ENCODE measurements around the gene MAZ.
"Not testable (repeated sequence)": the region's sequence is repeated elsewhere in the genome, so short reads cannot be mapped to it uniquely, and the experiment has no call there.

MAZ gene

DNA sequence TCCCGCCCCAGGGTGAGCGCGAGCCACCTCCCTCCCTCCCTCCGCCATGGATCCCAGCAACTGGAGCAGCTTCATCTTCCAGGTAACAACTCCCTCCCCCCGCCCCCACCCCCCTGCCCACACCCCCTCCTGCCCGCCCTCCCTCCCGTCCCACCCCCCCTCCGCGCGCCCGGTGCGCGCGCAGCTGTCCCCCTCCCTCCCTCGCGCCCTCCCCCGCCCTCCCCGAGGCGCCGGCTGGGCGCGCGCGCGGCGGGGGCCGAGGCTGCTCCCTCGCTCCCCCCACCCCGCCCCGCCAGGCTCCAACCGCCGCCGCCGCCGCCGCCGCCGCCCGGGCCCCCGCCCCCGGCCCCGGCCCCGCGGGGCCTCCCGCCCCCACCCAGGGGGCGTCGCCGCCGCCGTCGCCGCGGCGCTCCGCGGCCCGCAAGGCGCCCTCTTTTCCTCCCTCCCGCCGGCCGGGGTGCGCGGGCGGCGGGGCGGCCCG lies at the start of gene MAZ:
TSS of gene MAZ (plus strand) at position 431 of the 481 bp plus-strand sequence. CDS start 173 bp downstream, outside the sequence.
- no peak for DNase-seq (ENCODE audit: low read depth, low spot score)

GRCh38 chr16:29756654-29757053 lies 49.7 kb upstream of the MAZ start:
- DNase-seq (ENCODE audit: low read depth, low spot score), result no peak

DNA sequence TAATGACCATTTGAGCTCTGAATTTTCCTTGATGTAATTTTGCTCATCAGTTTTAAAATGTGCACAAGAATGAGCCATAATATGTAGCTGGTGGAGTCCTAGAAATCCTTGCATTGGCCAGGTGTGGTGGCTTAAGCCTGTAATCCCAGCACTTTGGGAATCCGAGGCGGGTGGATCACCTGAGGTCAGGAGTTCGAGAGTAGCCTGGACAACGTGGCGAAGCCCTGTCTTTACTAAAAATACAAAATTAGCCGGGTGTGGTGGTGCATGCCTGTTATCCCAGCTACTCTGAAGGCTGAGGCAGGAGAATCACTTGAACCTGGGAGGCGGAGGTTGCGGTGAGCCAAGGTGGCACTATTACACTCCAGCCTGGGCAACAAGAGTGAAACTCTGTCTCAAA lies 49.2 kb upstream of the MAZ start:
- not testable (repeated sequence) for DNase-seq (ENCODE audit: low read depth, low spot score)

DNA sequence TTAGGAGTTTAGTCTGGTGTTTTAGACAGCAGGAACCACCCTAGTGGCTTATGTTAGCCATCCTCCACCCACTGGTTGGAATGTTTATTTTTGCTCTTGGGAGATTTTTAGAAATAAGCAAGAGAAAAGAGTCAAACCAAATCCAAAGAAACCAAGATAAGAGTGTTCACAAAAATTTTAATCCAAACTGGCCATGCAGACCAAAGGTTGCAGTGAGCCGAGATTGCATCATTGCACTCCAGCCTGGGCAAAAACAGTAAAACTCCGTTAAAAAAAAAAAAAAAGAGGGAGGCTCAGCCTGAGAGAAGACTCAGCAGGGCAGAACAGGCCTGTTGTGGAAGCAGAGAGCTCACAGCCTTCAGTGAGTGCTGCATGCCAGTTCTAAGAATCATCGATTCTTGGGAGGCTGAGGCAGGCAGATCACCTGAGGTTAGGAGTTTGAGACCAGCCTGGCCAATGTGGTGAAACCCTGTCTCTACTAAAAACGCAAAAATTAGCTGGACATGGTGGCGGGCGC lies 48.3 kb upstream of the MAZ start:
- DNase-seq (ENCODE audit: low read depth, low spot score), result no peak

- no peak for DNase-seq (ENCODE audit: low read depth, low spot score)
Observed at GRCh38 chr16:29760567-29761279, 45.6 kb upstream of the MAZ start.

DNA sequence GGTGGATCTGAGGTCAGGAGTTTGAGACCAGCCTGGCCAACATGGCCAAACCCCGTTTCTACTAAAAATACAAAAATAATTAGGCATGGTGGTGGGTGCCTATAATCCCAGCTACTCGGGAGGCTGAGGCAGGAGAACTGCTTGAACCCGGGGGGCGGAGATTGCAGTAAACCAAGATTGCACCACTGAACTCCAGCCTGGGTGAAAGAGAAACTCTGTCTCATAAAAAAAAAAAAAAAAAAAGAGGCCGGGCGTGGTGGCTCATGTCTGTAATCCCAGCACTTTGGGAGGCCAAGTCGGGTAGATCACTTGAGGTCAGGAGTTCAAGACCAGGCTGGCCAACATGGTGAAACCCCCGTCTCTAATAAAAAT lies 45.1 kb upstream of the MAZ start:
- not testable (repeated sequence) for DNase-seq (ENCODE audit: low read depth, low spot score)

GRCh38 chr16:29761882-29762281 lies 44.4 kb upstream of the MAZ start:
- no peak for DNase-seq (ENCODE audit: low read depth, low spot score)

- no peak for DNase-seq (ENCODE audit: low read depth, low spot score)
Observed at GRCh38 chr16:29763326-29763725, 43.0 kb upstream of the MAZ start.

- no peak for DNase-seq (ENCODE audit: low read depth, low spot score)
Observed at GRCh38 chr16:29765167-29766032, 40.9 kb upstream of the MAZ start.

- DNase-seq (ENCODE audit: low read depth, low spot score), result no peak
Observed at GRCh38 chr16:29766571-29766970, 39.8 kb upstream of the MAZ start.

DNA sequence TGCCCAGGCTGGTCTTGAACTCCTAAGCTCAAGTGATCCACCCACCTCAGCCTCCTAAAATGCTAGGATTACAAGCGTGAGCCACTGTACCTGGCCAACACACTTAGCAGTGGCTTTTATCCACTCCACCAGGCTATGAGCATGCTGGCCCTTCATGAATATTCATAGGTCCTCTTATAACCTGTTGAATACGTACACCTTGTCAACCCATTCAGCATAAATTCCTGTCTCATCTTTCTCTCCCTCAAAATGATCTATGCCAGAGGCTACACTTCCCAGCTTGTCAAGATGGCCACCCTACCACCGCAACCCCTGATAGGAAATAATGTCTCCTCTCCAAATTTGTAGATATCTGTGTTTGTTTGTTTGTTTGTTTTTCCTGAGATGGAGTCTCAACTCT lies 39.3 kb upstream of the MAZ start:
- no peak for DNase-seq (ENCODE audit: low read depth, low spot score)

DNA sequence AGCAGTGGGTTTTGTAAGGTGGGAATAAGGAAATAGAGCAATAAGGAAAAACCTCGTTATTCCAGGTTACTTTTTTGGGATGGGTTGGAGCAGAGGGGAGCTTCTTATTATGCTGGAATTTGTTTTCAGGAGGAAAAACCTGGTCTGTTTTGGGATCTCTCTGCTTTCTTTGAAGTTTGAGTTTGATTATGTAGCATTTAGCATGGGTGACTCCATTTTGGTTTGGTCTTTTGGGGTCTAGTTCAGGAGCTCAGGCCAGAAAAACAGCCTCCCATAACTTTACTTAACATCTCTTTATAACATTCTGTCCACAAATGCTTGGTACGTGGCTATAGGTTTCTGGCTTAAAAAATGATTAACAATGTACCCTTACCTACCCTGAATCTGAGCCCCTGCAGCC lies 36.8 kb upstream of the MAZ start:
- no peak for DNase-seq (ENCODE audit: low read depth, low spot score)

DNA sequence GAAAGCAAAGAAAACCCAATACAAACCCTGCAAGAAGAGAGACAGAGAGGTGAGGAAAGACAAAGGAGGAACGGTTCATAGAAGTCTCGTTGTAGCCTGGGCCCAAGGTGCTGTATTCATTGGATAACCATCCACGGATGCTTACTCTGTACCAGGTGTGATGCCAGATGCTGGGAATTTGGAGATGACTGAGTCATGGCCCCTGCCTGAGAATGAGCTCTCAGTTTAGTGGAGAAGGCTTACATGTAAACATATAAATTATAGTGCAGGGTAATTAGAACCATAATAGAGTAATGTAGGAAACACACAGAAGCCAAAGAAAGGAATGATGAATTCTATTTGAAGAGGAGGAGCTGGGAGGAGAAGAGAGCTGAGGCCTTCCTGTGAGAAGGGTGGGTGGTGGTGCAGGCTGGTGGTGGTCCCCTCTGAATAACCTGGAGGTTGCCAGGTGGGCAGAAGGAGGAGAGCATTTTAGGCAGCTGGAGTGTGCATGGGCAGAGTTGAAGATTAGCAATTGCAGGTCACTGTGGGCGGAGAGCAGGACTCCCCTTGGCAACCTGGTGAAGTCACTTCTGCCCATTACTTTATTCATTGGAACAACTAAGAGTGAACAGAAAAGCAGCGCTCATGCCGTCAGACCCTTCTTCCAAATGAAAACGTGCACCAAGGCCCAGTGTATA lies 35.9 kb upstream of the MAZ start:
- no peak for DNase-seq (ENCODE audit: low read depth, low spot score)

DNA sequence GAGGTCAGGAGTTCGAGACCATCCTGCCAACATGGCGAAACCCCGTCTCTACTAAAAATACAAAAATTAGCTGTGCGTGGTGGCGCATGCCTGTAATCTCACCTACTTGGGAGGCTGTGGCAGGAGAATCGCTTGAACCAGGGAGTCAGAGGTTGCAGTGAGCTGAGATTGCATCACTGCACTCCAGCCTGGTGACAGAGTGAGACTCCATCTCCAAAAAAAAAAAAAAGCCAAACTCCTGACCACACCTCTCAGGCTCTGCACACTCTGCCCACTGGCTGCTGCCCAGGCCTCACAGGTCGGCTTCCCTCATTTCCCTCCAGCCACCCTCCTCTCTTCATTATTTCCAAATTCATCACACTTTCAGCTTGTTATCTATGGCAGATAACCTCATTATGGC lies 34.0 kb upstream of the MAZ start:
- not testable (repeated sequence) for DNase-seq (ENCODE audit: low read depth, low spot score)

DNA sequence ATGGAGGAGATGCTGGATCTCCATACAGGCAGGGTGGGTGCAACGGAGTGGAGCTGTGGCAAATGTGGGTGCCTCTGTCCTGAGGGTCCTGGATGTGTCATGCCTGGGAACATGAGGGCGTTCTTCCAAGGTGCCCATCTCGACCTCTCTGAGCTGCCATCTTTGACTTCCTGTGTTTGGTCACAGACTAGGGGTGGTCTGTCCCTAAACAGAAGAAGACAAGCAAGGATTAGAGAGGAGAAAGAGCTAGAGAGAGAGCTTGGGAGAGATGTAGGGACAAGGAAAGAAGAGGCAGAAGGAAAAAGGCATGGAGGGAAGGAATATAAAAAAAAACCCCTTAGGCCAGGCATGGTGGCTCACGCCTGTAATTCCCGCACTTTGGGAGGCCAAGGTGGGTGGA lies 31.6 kb upstream of the MAZ start:
- DNase-seq (ENCODE audit: low read depth, low spot score), result no peak

DNA sequence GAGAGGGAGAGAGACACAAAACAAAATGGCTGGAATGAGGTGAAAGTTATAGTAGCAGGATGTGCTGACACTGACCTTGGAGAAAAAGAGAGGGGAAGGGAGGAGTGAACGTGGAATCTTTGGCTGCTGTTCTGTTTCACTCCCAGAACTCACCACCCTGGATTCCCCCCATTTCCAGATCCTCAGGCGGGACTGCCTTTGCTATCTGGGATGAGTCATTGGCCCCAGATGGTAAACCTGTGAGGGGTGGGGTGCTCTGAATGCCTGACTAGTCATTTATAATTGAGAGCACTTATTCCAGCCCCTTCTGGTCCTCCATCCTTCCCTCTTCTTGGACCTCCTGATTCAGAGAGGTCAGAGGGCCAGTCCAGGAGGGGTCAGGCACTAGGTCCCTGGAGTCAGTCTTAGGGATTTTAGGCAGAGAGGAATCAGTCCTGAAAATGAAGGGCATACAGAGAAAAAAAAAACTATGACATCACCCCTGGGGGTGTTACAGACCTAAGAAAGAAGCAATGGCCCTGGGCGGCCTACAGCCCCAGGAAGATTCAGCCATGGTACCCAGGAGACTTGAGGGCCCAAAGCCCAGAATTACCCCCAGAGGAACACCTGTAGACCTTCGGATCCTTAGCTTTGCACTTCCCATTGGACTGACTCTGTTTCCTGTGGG lies 30.5 kb upstream of the MAZ start:
- no peak for DNase-seq (ENCODE audit: low read depth, low spot score)

DNA sequence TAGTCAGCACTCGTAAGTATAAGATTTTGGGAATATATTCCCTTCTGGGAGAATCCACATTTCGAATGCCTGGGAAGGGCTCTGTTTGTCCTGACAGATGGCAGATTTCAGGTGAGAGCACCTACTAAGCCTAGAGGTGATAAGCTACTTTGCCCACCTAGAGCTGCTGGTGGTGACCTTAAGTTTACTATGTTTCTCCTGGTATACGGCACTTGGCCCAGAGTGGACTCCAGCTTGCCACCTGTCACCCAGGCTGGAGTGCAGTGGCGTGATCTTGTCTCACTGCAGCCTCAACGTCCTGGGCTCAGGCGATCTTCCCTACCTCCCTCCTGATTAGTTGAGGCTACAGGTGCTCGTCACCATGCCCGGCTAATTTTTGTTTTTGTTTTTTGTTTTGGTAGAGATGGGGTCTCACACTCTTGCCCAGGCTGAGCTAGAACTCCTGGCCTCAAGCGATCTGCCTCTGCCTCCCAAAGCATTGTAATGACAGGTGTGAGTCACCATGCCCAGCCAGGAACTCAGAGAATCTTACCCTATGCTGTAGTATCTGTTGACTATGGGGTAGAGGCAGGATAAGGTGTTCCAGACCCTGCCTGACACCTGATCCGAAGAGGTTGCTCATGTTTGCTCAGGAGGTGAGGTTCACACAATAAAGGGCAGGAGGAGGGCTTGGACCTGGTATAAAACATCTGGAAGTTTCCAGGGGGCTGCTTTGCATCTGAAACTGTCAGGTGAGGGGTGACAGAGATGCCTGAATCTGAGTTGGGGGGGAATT lies 28.6 kb upstream of the MAZ start, which contains the start of gene ZG16:
TSS of gene ZG16 (plus strand) at position 681 of the 775 bp plus-strand sequence. CDS start 1,011 bp downstream, outside the sequence.
- no peak for DNase-seq (ENCODE audit: low read depth, low spot score)

DNA sequence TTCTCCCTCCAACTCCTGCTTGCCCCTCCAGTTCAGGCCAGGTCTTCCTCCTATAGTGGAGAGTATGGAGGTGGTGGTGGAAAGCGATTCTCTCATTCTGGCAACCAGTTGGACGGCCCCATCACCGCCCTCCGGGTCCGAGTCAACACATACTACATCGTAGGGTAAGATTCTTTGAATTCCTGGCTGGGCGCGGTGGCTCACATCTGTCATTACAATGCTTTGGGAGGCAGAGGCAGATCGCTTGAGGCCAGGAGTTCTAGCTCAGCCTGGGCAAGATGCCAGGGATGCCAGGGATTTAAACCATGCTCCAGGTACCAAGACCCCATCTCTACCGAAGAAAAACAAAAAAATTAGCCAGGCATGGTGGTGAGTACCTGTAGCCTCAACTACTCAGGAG lies 26.9 kb upstream of the MAZ start:
- DNase-seq (ENCODE audit: low read depth, low spot score), result no peak

GRCh38 chr16:29783094-29783953 lies 23.0 kb upstream of the MAZ start:
- DNase-seq (ENCODE audit: low read depth, low spot score), result not testable (repeated sequence)

GRCh38 chr16:29784157-29784556 lies 22.2 kb upstream of the MAZ start:
- no peak for DNase-seq (ENCODE audit: low read depth, low spot score)

Measured in iPS DF 19.7 (cell line).